Stomach (tissue), 4 donors: ENCODE data around the gene KLHL40.

Experiments used
- EP300 ChIP-seq: sonication (generic); formaldehyde crosslinking; IDR thresholded peaks from one replicate; pipeline ENCODE4 v1.6.1; 2017; ENCODE audit warnings: antibody characterized with exemption
- POLR2A ChIP-seq, 4 donors: fragments of 450-650 bp; IDR thresholded peaks; one replicate each; pipeline ENCODE4 v1.6.1; 2016; ENCODE audit warnings: antibody characterized with exemption in 4 of 4, control low read depth in 2 of 4, mild to moderate bottlenecking in 1 of 4, moderate library complexity in 1 of 4
- POLR2AphosphoS5 ChIP-seq, 3 donors: sonication (generic); formaldehyde crosslinking; IDR thresholded peaks; one replicate each; pipeline ENCODE4 v1.6.1; 2016; ENCODE audit warnings: antibody characterized with exemption in 3 of 3
- TF ChIP-seq, protein P1 (sequence below), 7 experiments: fragments of 450-650 bp in 4 of 7; fragments of 200-600 bp in 3 of 7; sonication (generic) in 3 of 7; IDR thresholded peaks; one replicate each; pipeline ENCODE4 v1.5.1; 2016 to 2019; ENCODE audit warnings: antibody characterized with exemption in 7 of 7, control low read depth in 2 of 7, mild to moderate bottlenecking in 1 of 7

DNA sequence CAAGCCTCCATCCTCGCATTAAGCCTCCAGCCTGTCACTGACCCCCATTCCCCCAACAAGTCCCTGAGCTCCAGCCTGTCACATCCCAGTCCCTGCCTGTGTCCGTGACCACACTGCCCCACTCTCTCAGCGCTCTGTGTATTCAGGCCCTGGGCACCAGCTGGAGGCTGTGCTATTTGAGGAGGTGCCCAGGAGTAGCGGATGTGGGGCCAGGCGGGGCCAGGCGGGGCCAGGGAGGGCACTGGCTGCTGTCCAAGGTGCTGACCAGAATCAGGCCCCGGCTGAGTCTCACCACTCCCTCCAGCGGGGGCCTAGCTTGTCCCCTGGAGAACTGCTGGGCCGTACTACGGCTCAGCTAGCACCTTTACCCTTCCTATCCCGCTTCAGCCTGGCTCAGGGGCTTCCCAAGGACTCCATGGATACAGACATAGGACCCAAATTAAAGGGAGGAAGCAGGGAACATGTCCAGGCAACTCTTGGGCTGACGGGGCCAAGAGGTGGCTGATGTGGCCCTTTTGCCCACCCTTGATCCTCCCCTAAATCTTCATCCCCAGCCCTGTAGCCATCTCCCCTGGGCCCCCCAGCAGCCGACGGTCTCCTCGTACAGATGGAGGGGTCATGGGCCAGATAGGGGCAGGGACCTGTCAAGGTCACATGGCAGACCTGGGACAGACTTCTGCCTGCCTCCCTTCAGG lies 16.2 kb downstream of the KLHL40 start:
- TF ChIP-seq, protein P1, sequence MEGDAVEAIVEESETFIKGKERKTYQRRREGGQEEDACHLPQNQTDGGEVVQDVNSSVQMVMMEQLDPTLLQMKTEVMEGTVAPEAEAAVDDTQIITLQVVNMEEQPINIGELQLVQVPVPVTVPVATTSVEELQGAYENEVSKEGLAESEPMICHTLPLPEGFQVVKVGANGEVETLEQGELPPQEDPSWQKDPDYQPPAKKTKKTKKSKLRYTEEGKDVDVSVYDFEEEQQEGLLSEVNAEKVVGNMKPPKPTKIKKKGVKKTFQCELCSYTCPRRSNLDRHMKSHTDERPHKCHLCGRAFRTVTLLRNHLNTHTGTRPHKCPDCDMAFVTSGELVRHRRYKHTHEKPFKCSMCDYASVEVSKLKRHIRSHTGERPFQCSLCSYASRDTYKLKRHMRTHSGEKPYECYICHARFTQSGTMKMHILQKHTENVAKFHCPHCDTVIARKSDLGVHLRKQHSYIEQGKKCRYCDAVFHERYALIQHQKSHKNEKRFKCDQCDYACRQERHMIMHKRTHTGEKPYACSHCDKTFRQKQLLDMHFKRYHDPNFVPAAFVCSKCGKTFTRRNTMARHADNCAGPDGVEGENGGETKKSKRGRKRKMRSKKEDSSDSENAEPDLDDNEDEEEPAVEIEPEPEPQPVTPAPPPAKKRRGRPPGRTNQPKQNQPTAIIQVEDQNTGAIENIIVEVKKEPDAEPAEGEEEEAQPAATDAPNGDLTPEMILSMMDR (IDR thresholded peaks at IDR 0.05) = no peak
- TF ChIP-seq POLR2AphosphoS5 (IDR thresholded peaks at IDR 0.05) (no peak), EP300 (no peak), POLR2A (IDR thresholded peaks at IDR 0.05) (no peak)
